Measurements from ENCODE around the gene PTPN9.

PTPN9 gene

DNA sequence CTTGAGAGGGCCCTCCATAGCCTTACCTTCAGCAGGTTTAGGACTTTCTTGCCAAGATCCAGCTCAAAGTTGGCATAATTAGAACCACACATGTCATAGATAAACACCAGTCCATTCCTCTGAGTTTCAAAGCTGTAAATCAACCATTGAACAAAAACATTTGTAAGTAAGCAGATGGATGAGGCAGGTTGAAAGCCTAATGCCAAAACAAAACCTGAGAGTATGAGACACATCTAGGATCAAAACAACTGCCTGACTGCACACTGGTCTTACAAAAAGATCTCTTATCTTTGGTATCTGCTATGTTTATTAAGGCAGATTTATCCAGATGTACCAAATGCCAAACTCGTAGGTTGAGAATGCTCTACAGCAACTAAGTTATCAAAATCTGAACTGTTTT, 61.9 kb downstream of the PTPN9 start:
- Histone ChIP-seq H3K9me3 (ENCODE audit: insufficient read depth, low read length) (no peaks in the 10 kb centered on the region), H3K36me3 (ENCODE audit: low read length) (0 out of 2 replicates have a peak, but pooled peaks cover 2% of the 10 kb centered on the region), H3K4me2 (ENCODE audit: low read depth, low read length, poor library complexity, severe bottlenecking) (no peak overlapping the region), H3K27me3 (ENCODE audit: low read length) (no peaks in the 10 kb centered on the region), H3K4me3 (ENCODE audit: insufficient read depth, low read length, poor library complexity, severe bottlenecking) (no peak overlapping the region), H2AFZ (ENCODE audit: low read depth, low read length, severe bottlenecking) (no peak overlapping the region), H3K79me2 (ENCODE audit: insufficient read depth, low read length) (no peaks in the 10 kb centered on the region), H3K27ac (ENCODE audit: low read depth, low read length) (no peak overlapping the region), H3F3A (ENCODE audit: insufficient read depth) (no peaks in the 10 kb centered on the region), H3K9ac (ENCODE audit: low read length) (no peak overlapping the region), H3K9me2 (replicated peaks; ENCODE audit: insufficient read depth, low read length) (no peaks in the 10 kb centered on the region), H4K20me1 (ENCODE audit: low read depth, low read length) (no peaks in the 10 kb centered on the region)
- no peak for TF ChIP-seq EZH2phosphoT487 (conservative IDR thresholded peaks at IDR 0.05; ENCODE audit: low read length)
- TF ChIP-seq, protein P1, sequence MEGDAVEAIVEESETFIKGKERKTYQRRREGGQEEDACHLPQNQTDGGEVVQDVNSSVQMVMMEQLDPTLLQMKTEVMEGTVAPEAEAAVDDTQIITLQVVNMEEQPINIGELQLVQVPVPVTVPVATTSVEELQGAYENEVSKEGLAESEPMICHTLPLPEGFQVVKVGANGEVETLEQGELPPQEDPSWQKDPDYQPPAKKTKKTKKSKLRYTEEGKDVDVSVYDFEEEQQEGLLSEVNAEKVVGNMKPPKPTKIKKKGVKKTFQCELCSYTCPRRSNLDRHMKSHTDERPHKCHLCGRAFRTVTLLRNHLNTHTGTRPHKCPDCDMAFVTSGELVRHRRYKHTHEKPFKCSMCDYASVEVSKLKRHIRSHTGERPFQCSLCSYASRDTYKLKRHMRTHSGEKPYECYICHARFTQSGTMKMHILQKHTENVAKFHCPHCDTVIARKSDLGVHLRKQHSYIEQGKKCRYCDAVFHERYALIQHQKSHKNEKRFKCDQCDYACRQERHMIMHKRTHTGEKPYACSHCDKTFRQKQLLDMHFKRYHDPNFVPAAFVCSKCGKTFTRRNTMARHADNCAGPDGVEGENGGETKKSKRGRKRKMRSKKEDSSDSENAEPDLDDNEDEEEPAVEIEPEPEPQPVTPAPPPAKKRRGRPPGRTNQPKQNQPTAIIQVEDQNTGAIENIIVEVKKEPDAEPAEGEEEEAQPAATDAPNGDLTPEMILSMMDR (IDR thresholded peaks at IDR 0.05; ENCODE audit: insufficient read depth, low read length, poor library complexity, severe bottlenecking) = no peak

DNA sequence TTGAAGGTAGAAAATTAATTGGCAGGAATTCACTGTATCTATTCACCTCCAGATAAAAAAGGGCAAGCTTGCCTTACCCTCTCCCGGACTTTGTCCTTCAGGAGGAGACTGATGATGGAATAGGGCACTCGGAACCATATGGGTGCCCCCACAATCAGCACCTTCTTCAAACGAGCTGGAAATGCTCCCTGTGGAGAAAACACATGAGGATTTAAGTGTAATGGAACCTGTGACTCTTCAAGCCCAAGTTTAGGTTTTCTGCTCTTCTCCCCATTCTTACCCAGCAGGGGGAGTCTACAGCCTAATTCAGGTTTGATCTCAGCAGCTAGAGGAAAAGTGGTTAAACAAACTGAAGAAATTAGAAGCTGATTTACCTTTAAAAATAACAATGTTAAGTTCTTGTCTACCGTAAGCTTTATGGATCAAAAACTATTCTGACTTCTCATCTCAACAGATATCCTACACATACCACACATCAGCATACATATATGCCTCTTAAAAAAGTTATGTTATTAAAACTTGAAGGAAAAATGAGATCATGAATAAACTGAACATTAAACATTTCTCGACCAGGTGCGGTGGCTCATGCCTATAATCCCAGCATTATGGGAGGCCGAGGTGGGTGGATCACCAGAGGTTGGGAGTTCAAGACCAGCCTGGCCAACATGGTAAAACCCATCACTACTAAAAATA, 70.1 kb downstream of the PTPN9 start:
- Histone ChIP-seq H3K4me2 (ENCODE audit: low read depth, low read length, poor library complexity, severe bottlenecking) (no peak overlapping the region), H3K79me2 (ENCODE audit: insufficient read depth, low read length) (no peaks in the 10 kb centered on the region), H3K27me3 (ENCODE audit: low read length) (no peaks in the 10 kb centered on the region), H2AFZ (ENCODE audit: low read depth, low read length, severe bottlenecking) (no peak overlapping the region), H3F3A (ENCODE audit: insufficient read depth) (no peaks in the 10 kb centered on the region), H4K20me1 (ENCODE audit: low read depth, low read length) (no peaks in the 10 kb centered on the region), H3K27ac (ENCODE audit: low read depth, low read length) (no peak overlapping the region), H3K36me3 (ENCODE audit: low read length) (peaks cover 11% of the 10 kb centered on the region; the same call in 1 of the 2 replicates), H3K4me3 (ENCODE audit: insufficient read depth, low read length, poor library complexity, severe bottlenecking) (no peak overlapping the region), H3K9me3 (ENCODE audit: insufficient read depth, low read length) (no peaks in the 10 kb centered on the region), H3K9me2 (replicated peaks; ENCODE audit: insufficient read depth, low read length) (no peaks in the 10 kb centered on the region), H3K9ac (ENCODE audit: low read length) (no peak overlapping the region)
- TF ChIP-seq EZH2phosphoT487 (conservative IDR thresholded peaks at IDR 0.05; ENCODE audit: low read length) = no peak
- TF ChIP-seq, protein P1 (IDR thresholded peaks at IDR 0.05; ENCODE audit: insufficient read depth, low read length, poor library complexity, severe bottlenecking) = peak; percentile 32

DNA sequence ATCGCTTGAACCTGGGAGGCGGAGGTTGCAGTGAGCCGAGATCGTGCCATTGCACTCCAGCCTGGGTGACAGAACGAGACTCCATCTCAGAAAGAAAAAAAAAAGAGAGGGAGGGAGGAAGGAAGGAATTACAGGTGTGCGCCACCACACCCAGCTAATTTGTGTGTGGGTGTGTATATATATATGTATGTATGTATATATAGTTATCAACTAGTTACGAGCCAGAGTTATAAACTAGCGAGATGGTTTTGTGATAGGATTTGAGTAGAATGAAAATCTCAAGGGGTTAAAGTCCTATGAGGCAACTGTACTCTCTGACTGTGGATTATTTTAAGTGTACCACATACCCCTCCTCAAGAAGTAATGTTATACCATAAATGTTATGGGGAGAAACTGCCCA, 76.8 kb downstream of the PTPN9 start:
- Histone ChIP-seq H3F3A (ENCODE audit: insufficient read depth) (no peaks in the 10 kb centered on the region), H3K36me3 (ENCODE audit: low read length) (0 out of 2 replicates have a peak, but pooled peaks cover 7% of the 10 kb centered on the region), H3K4me2 (ENCODE audit: low read depth, low read length, poor library complexity, severe bottlenecking) (no peak overlapping the region), H4K20me1 (ENCODE audit: low read depth, low read length) (no peaks in the 10 kb centered on the region), H3K9ac (ENCODE audit: low read length) (no peak overlapping the region), H3K9me3 (ENCODE audit: insufficient read depth, low read length) (no peaks in the 10 kb centered on the region), H3K79me2 (ENCODE audit: insufficient read depth, low read length) (no peaks in the 10 kb centered on the region), H2AFZ (ENCODE audit: low read depth, low read length, severe bottlenecking) (no peak overlapping the region), H3K9me2 (replicated peaks; ENCODE audit: insufficient read depth, low read length) (no peaks in the 10 kb centered on the region), H3K27me3 (ENCODE audit: low read length) (no peaks in the 10 kb centered on the region), H3K27ac (ENCODE audit: low read depth, low read length) (no peak overlapping the region), H3K4me3 (ENCODE audit: insufficient read depth, low read length, poor library complexity, severe bottlenecking) (no peak overlapping the region)
- no peak for TF ChIP-seq EZH2phosphoT487 (conservative IDR thresholded peaks at IDR 0.05; ENCODE audit: low read length)
- TF ChIP-seq, protein P1 (IDR thresholded peaks at IDR 0.05; ENCODE audit: insufficient read depth, low read length, poor library complexity, severe bottlenecking) = no peak

Measured in SU-DHL-6 (cell line).